Measurements from ENCODE around the gene JAG1.

JAG1 gene

GRCh38 chr20:10699489-10699888 is 25.7 kb upstream of the JAG1 start:
- no peak for DNase-seq (ENCODE audit: low read depth)

GRCh38 chr20:10696650-10697049 is 22.9 kb upstream of the JAG1 start:
- no peak for DNase-seq (ENCODE audit: low read depth)

GRCh38 chr20:10689385-10689784 is 15.6 kb upstream of the JAG1 start:
- no peak for DNase-seq (ENCODE audit: low read depth)

GRCh38 chr20:10687895-10688294 is 14.1 kb upstream of the JAG1 start:
- no peak for DNase-seq (ENCODE audit: low read depth)

GRCh38 chr20:10686356-10687133 is 12.7 kb upstream of the JAG1 start:
- no peak for DNase-seq (ENCODE audit: low read depth)

- DNase-seq (ENCODE audit: low read depth) = no peak
These were observed 9.7 kb upstream of the JAG1 start for GRCh38 chr20:10683537-10683936.

GRCh38 chr20:10682939-10683338 is 9.1 kb upstream of the JAG1 start:
- no peak for DNase-seq (ENCODE audit: low read depth)

GRCh38 chr20:10681494-10681893 is 7.7 kb upstream of the JAG1 start:
- no peak for DNase-seq (ENCODE audit: low read depth)

- no peak for DNase-seq (ENCODE audit: low read depth)
These were observed 6.8 kb upstream of the JAG1 start for GRCh38 chr20:10680571-10680970.

- no peak for DNase-seq (ENCODE audit: low read depth)
These were observed 5.5 kb upstream of the JAG1 start for GRCh38 chr20:10679269-10679668.

- DNase-seq (ENCODE audit: low read depth) = no peak
These were observed 2.7 kb upstream of the JAG1 start for GRCh38 chr20:10676518-10676917.

GRCh38 chr20:10675450-10675848 is 1.6 kb upstream of the JAG1 start:
- DNase-seq (ENCODE audit: low read depth) = no peak

GRCh38 chr20:10674684-10675449 is 1.1 kb upstream of the JAG1 start:
- DNase-seq (ENCODE audit: low read depth) = no peak

GRCh38 chr20:10673176-10673841 is 490 bp downstream of the JAG1 start:
- no peak for DNase-seq (ENCODE audit: low read depth)

- DNase-seq (ENCODE audit: low read depth) = no peak
These were observed 1.1 kb downstream of the JAG1 start for GRCh38 chr20:10672624-10673127.

- no peak for DNase-seq (ENCODE audit: low read depth)
These were observed 1.7 kb downstream of the JAG1 start for GRCh38 chr20:10671919-10672623.

GRCh38 chr20:10671221-10671918 is 2.4 kb downstream of the JAG1 start:
- DNase-seq (ENCODE audit: low read depth) = no peak

- DNase-seq (ENCODE audit: low read depth) = no peak
These were observed 3.1 kb downstream of the JAG1 start for GRCh38 chr20:10670501-10671220.

GRCh38 chr20:10669843-10670446 is 3.9 kb downstream of the JAG1 start:
- DNase-seq (ENCODE audit: low read depth) = no peak

GRCh38 chr20:10668677-10669368 is 5.0 kb downstream of the JAG1 start:
- no peak for DNase-seq (ENCODE audit: low read depth)

Data from activated T-helper 9 cell treated with anti-CD3 and anti-CD28 coated beads, Interleukin-2, amount 50 U/mL, for 16 hours (primary cell).